G401 (cell line): ENCODE data around the gene TARBP2. TPM values are rescaled to one million over a fixed set of nuclear protein-coding genes. Genes with fewer than 3 reads are reported as not detected.

Experiments used
- DNase-seq: peaks from one replicate; pipeline ENCODE4 v3.0.0-alpha.2; 2015; ENCODE audit warnings: low spot score
- in situ Hi-C: cut with HindIII; loops from 2 replicates; pipeline ENCODE4 v1.10.0; 2016; ENCODE audit warnings: low sequenced_read_pairs, mixed read lengths
- total RNA-seq: library from RNA; depleted of rRNA; stranded (reverse); fragments of >200 nt; shearing (Covaris generic); gene quantifications from 2 replicates; pipeline ENCODE4 v1.2.3, GENCODE V29; 2014

The TARBP2 gene
- total RNA-seq, 1 experiment from 2014 or later, result 117 TPM

- DNase-seq, result no peak
- in situ Hi-C loops, result no loop called here
These were observed 6.0 kb downstream of the TARBP2 start, which contains the start of gene NPFF for GRCh38 chr12:53506881-53507602. TSS of gene NPFF (minus strand) at chr12:53507484. CDS start at chr12:53507474, 10 bp downstream.

- in situ Hi-C loops, result no loop called here
- DNase-seq, result no peak
These were observed 6.5 kb downstream of the TARBP2 start for GRCh38 chr12:53507603-53507885.

GRCh38 chr12:53508534-53509170 lies 7.6 kb downstream of the TARBP2 start:
- in situ Hi-C loops, result no loop called here
- peak; percentile 94 for DNase-seq

- in situ Hi-C loops, result loop anchor here (5.0 kb wide), 1 partner anchor 168 kb away; no protein-coding TSS in a partner anchor
These were observed 9.2 kb downstream of the TARBP2 start for GRCh38 chr12:53510181-53510812.

GRCh38 chr12:53513712-53514410 lies 12.8 kb downstream of the TARBP2 start:
- in situ Hi-C loops, result loop anchor here (5.0 kb wide), 1 partner anchor 172 kb away; no protein-coding TSS in a partner anchor
- DNase-seq, result no peak

More at GRCh38 chr12:53510181-53510812, 9.2 kb downstream of the TARBP2 start:
- DNase-seq, result no peak

- in situ Hi-C loops, result loop anchor here (5.0 kb wide), 1 partner anchor 172 kb away; no protein-coding TSS in a partner anchor
- DNase-seq, result peak; percentile 98
These were observed 13.7 kb downstream of the TARBP2 start for GRCh38 chr12:53514628-53515290.

GRCh38 chr12:53515291-53515680 lies 14.2 kb downstream of the TARBP2 start:
- in situ Hi-C loops, result no loop called here
- DNase-seq, result peak; percentile 99

- DNase-seq, result no peak
- in situ Hi-C loops, result no loop called here
These were observed 15.8 kb downstream of the TARBP2 start for GRCh38 chr12:53516758-53517455.

GRCh38 chr12:53518381-53518780 lies 17.3 kb downstream of the TARBP2 start:
- in situ Hi-C loops, result no loop called here
- no peak for DNase-seq

- in situ Hi-C loops, result no loop called here
- DNase-seq, result no peak
These were observed 22.0 kb downstream of the TARBP2 start for GRCh38 chr12:53523131-53523530.

GRCh38 chr12:53524476-53524875 lies 23.4 kb downstream of the TARBP2 start:
- in situ Hi-C loops, result no loop called here

GRCh38 chr12:53530061-53530460 lies 29.0 kb downstream of the TARBP2 start:
- peak; percentile 98 for DNase-seq
- in situ Hi-C loops, result no loop called here

More at GRCh38 chr12:53524476-53524875, 23.4 kb downstream of the TARBP2 start:
- no peak for DNase-seq

GRCh38 chr12:53530920-53531319 lies 29.8 kb downstream of the TARBP2 start:
- DNase-seq, result no peak
- in situ Hi-C loops, result no loop called here

GRCh38 chr12:53532021-53532420 lies 30.9 kb downstream of the TARBP2 start:
- in situ Hi-C loops, result no loop called here
- DNase-seq, result peak; percentile 99

GRCh38 chr12:53532524-53533445 lies 31.7 kb downstream of the TARBP2 start:
- in situ Hi-C loops, result no loop called here
- DNase-seq, result peak; percentile 68

GRCh38 chr12:53533471-53533870 lies 32.4 kb downstream of the TARBP2 start:
- DNase-seq, result no peak

GRCh38 chr12:53536962-53537361 lies 35.9 kb downstream of the TARBP2 start:
- in situ Hi-C loops, result no loop called here
- DNase-seq, result no peak

More at GRCh38 chr12:53533471-53533870, 32.4 kb downstream of the TARBP2 start:
- in situ Hi-C loops, result no loop called here
